HG03342 (cell line): ENCODE data around the gene KCNAB1.
A peak's percentile ranks its signal among the peaks of the same experiment; 100 is the strongest.

Experiments
- ATAC-seq: cut with Tn5 transposase; IDR thresholded peaks from one replicate; pipeline ENCODE4 v1.9.1; 2021; ENCODE audit warnings: mild to moderate bottlenecking, moderate library complexity; ENCODE audit not compliant: unreplicated experiment

The KCNAB1 gene

GRCh38 chr3:156433910-156434309 is 313.5 kb downstream of the KCNAB1 start:
- no peak for ATAC-seq

- no peak for ATAC-seq
Measured at GRCh38 chr3:156434921-156435320, 314.5 kb downstream of the KCNAB1 start.

- no peak for ATAC-seq
Measured at GRCh38 chr3:156443079-156443478, 322.7 kb downstream of the KCNAB1 start.

- no peak for ATAC-seq
Measured at GRCh38 chr3:156445117-156446090, 325.0 kb downstream of the KCNAB1 start.

- peak; percentile 76 for ATAC-seq
Measured at GRCh38 chr3:156448300-156448699, 327.9 kb downstream of the KCNAB1 start.

- peak; percentile 61 for ATAC-seq
Measured at GRCh38 chr3:156449710-156450574, 329.6 kb downstream of the KCNAB1 start.

GRCh38 chr3:156455839-156456238 is 335.5 kb downstream of the KCNAB1 start:
- no peak for ATAC-seq

GRCh38 chr3:156456771-156457224 is 336.4 kb downstream of the KCNAB1 start:
- no peak for ATAC-seq

GRCh38 chr3:156459434-156459833 is 339.1 kb downstream of the KCNAB1 start:
- ATAC-seq: no peak

- peak; percentile 75 for ATAC-seq
Measured at GRCh38 chr3:156460206-156460611, 339.8 kb downstream of the KCNAB1 start.

GRCh38 chr3:156461889-156462288 is 341.5 kb downstream of the KCNAB1 start:
- ATAC-seq: no peak

GRCh38 chr3:156463123-156463522 is 342.7 kb downstream of the KCNAB1 start:
- ATAC-seq: no peak

GRCh38 chr3:156465194-156465593 is 344.8 kb downstream of the KCNAB1 start:
- no peak for ATAC-seq

- ATAC-seq: no peak
Measured at GRCh38 chr3:156469456-156469855, 349.1 kb downstream of the KCNAB1 start.

- no peak for ATAC-seq
Measured at GRCh38 chr3:156471431-156471830, 351.1 kb downstream of the KCNAB1 start.

- no peak for ATAC-seq
Measured at GRCh38 chr3:156472150-156472549, 351.8 kb downstream of the KCNAB1 start.

GRCh38 chr3:156472684-156473083 is 352.3 kb downstream of the KCNAB1 start:
- ATAC-seq: no peak

GRCh38 chr3:156473341-156473740 is 353.0 kb downstream of the KCNAB1 start:
- ATAC-seq: no peak

- peak; percentile 61 for ATAC-seq
Measured at GRCh38 chr3:156474560-156475389, 354.4 kb downstream of the KCNAB1 start.

- ATAC-seq: no peak
Measured at GRCh38 chr3:156477323-156477722, 356.9 kb downstream of the KCNAB1 start.

- ATAC-seq: no peak
Measured at GRCh38 chr3:156478891-156479290, 358.5 kb downstream of the KCNAB1 start.
